Measurements from ENCODE around the gene LAMA5.

Gene LAMA5

GRCh38 chr20:62357681-62358080 is 9.4 kb downstream of the LAMA5 start:
- DNase-seq: no peak

GRCh38 chr20:62357187-62357667 is 9.9 kb downstream of the LAMA5 start:
- DNase-seq: no peak

- no peak for DNase-seq
Observed at GRCh38 chr20:62356589-62357186, 10.4 kb downstream of the LAMA5 start.

GRCh38 chr20:62355878-62356588 is 11.1 kb downstream of the LAMA5 start:
- DNase-seq: no peak

GRCh38 chr20:62355516-62355877 is 11.6 kb downstream of the LAMA5 start:
- DNase-seq: no peak

- no peak for DNase-seq
Observed at GRCh38 chr20:62354811-62355341, 12.2 kb downstream of the LAMA5 start.

GRCh38 chr20:62354031-62354808 is 12.9 kb downstream of the LAMA5 start:
- no peak for DNase-seq

GRCh38 chr20:62353289-62354030 is 13.7 kb downstream of the LAMA5 start:
- no peak for DNase-seq

- DNase-seq: no peak
Observed at GRCh38 chr20:62352402-62353288, 14.5 kb downstream of the LAMA5 start.

- no peak for DNase-seq
Observed at GRCh38 chr20:62351469-62352401, 15.4 kb downstream of the LAMA5 start.

- DNase-seq: no peak
Observed at GRCh38 chr20:62350629-62351422, 16.3 kb downstream of the LAMA5 start.

GRCh38 chr20:62350098-62350628 is 16.9 kb downstream of the LAMA5 start:
- no peak for DNase-seq

GRCh38 chr20:62349556-62350097 is 17.5 kb downstream of the LAMA5 start:
- no peak for DNase-seq

- no peak for DNase-seq
Observed at GRCh38 chr20:62348604-62349003, 18.5 kb downstream of the LAMA5 start.

- DNase-seq: no peak
Observed at GRCh38 chr20:62347445-62347844, 19.7 kb downstream of the LAMA5 start.

GRCh38 chr20:62347151-62347404 is 20.0 kb downstream of the LAMA5 start:
- no peak for DNase-seq

- DNase-seq: no peak
Observed at GRCh38 chr20:62346398-62347150, 20.5 kb downstream of the LAMA5 start.

GRCh38 chr20:62345681-62346370 is 21.3 kb downstream of the LAMA5 start:
- DNase-seq: no peak

Data from NK-92 treated with Interleukin-12 subunit alpha and Interleukin-12 subunit beta, amount 100 ng/mL, for 24 hours (cell line).